RWPE2 (cell line): ENCODE measurements around the gene TAF5L.

ENCODE experiments used
- ATAC-seq: fragments of 200-7000 bp; cut with Tn5 transposase; 3 replicates; pipeline ENCODE4 v1.9.1; 2021; ENCODE audit warnings: low read depth
- DNase-seq: peaks from one replicate; pipeline ENCODE4 v3.0.0-alpha.2; 2020; ENCODE audit warnings: low spot score
- H3K27ac ChIP-seq: fragments of 450-650 bp; 2 replicates; pipeline ENCODE4 v1.5.1; 2017; ENCODE audit warnings: mild to moderate bottlenecking; ENCODE audit not compliant: poor library complexity, severe bottlenecking
- H3K27me3 ChIP-seq: fragments of 250-450 bp; sonication (Bioruptor Pico); 2 replicates; pipeline ENCODE4 v1.5.1; 2021; ENCODE audit warnings: mild to moderate bottlenecking, moderate library complexity; ENCODE audit not compliant: insufficient read depth, poor library complexity, severe bottlenecking
- H3K36me3 ChIP-seq: fragments of 250-450 bp; sonication (Bioruptor Pico); 2 replicates; pipeline ENCODE4 v1.5.1; 2020; ENCODE audit warnings: low read depth, mild to moderate bottlenecking, moderate library complexity
- H3K4me1 ChIP-seq: fragments of 250-450 bp; sonication (Bioruptor Pico); 2 replicates; pipeline ENCODE4 v1.5.1; 2021; ENCODE audit warnings: mild to moderate bottlenecking, moderate library complexity; ENCODE audit not compliant: insufficient read depth, poor library complexity, severe bottlenecking
- H3K4me3 ChIP-seq: fragments of 250-450 bp; sonication (Bioruptor Pico); 2 replicates; pipeline ENCODE4 v1.5.1; 2021; ENCODE audit warnings: mild to moderate bottlenecking, moderate library complexity; ENCODE audit not compliant: severe bottlenecking
- H3K9me3 ChIP-seq: fragments of 250-450 bp; sonication (Bioruptor Pico); 2 replicates; pipeline ENCODE4 v1.5.1; 2021; ENCODE audit warnings: mild to moderate bottlenecking, moderate library complexity; ENCODE audit not compliant: severe bottlenecking
- TF ChIP-seq, protein P1 (sequence below): fragments of 450-650 bp; IDR thresholded peaks from one replicate; pipeline ENCODE4 v1.5.1; 2017; ENCODE audit warnings: mild to moderate bottlenecking, moderate library complexity; ENCODE audit not compliant: poor library complexity, severe bottlenecking

Gene TAF5L

DNA sequence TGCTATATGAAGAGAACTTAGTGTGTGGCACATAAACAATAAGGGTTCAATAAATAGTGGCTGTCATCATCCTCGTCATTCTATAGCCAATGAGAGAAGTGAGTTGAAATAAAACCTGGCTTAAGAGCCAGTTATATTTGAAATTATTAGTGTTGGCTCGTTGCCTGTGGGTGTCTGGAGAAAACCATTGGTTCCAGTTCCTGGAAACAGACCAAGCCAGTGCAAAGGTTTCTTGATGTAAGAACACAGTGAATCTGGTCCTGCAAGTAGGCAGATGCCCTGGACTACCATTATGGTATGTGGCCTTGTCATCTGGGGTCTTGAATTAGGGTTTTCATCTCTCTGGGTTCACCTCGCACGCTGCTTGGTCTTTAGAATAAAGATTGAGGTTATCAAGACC, 43.4 kb upstream of the TAF5L start:
- no peak for ATAC-seq
- Histone ChIP-seq H3K27me3 (no peaks in the 10 kb centered on the region), H3K9me3 (no peaks in the 10 kb centered on the region), H3K4me3 (no peak overlapping the region), H3K4me1 (no peaks in the 10 kb centered on the region), H3K36me3 (no peaks in the 10 kb centered on the region), H3K27ac (no peak overlapping the region)
- DNase-seq: no peak
- TF ChIP-seq, protein P1, sequence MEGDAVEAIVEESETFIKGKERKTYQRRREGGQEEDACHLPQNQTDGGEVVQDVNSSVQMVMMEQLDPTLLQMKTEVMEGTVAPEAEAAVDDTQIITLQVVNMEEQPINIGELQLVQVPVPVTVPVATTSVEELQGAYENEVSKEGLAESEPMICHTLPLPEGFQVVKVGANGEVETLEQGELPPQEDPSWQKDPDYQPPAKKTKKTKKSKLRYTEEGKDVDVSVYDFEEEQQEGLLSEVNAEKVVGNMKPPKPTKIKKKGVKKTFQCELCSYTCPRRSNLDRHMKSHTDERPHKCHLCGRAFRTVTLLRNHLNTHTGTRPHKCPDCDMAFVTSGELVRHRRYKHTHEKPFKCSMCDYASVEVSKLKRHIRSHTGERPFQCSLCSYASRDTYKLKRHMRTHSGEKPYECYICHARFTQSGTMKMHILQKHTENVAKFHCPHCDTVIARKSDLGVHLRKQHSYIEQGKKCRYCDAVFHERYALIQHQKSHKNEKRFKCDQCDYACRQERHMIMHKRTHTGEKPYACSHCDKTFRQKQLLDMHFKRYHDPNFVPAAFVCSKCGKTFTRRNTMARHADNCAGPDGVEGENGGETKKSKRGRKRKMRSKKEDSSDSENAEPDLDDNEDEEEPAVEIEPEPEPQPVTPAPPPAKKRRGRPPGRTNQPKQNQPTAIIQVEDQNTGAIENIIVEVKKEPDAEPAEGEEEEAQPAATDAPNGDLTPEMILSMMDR: no peak

DNA sequence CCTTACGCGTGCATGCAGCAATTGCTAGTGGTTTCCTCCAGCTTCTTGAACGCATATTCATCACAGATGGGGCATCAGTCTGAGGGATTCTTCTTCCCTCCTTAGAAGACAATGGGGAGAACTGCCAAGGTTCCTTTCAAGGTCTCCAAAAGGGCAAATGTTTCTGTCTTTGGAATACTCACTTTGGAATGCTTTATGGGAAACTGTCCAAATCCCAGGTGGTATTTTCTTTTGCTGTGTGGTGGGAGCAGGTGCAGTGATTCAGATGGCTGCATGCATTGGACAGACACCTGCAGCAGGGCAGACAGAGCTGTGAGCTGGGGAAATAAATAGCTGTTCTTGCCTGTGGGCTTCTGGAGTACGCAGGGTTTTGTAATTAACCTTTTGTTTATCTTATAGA, 40.7 kb upstream of the TAF5L start:
- H3K27me3 ChIP-seq: no peaks in the 10 kb centered on the region
- H3K9me3 ChIP-seq: no peaks in the 10 kb centered on the region
- peaks cover 5% of the 10 kb centered on the region for H3K4me1 ChIP-seq
- H3K27ac ChIP-seq: no peak overlapping the region
- no peaks in the 10 kb centered on the region for H3K36me3 ChIP-seq
- H3K4me3 ChIP-seq: no peak overlapping the region
- TF ChIP-seq, protein P1: no peak
- no peak for DNase-seq
- ATAC-seq: no peak

DNA sequence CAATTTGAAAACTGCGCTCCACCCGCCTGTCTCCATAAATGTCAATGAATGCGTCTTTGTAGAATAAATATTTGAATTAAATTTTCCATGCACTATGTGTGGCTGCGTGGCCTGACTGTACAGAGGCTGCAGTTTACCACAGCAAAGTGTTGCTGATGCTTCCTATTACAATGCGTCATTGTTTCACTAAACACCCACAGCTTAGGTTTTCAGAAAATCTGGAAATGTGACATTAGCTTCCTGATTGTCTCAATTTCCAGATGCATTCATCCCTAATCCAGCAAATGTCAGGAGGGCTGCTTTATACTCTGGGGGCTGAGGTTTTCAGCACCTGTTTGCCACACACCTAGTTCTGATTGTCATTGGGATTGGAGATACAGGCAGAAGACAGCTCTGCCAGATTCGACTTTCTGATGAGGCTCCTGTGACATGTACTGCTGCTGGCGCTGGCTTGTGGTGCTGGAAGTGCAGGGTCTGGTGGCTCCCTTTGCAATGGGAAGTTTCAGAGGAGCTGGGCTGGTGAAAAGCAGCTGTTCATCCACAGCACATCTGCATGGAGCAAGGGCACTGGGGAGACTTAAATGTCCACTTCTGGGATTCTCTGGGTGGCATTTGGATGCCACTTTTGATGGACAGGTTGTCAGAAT, 40.1 kb upstream of the TAF5L start:
- ATAC-seq: no peak
- TF ChIP-seq, protein P1: no peak
- Histone ChIP-seq H3K36me3 (no peaks in the 10 kb centered on the region), H3K27me3 (no peaks in the 10 kb centered on the region), H3K4me3 (no peak overlapping the region), H3K9me3 (no peaks in the 10 kb centered on the region), H3K4me1 (peaks cover 5% of the 10 kb centered on the region), H3K27ac (no peak overlapping the region)
- DNase-seq: no peak

DNA sequence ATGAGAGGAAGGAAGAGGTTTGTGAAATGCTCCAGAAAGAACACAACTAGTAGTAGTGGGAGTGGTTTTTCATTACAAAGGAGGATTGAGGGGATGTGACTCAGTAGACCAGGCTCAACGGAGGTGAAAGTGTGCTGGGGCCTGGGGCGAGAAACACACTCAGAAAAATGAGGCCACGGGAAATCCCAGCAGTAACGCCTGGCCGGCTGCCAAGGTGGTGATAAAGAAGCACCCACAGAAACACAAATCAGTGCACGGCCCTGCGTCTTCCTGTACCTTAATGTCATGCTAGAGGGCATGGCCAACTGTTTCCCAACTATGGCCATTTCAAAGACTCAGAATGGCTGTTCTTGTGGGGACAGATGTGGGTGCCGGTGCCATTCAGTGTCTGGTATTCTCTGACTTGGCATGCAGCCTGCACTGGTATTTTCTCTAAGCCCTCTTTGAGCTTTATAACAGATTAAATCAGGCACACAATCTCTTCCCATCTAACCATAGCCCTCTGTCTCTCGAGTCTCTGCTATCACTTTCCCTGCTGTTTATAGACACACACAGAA, 38.3 kb upstream of the TAF5L start:
- no peaks in the 10 kb centered on the region for H3K9me3 ChIP-seq
- no peaks in the 10 kb centered on the region for H3K36me3 ChIP-seq
- no peak overlapping the region for H3K27ac ChIP-seq
- TF ChIP-seq, protein P1: no peak
- peaks cover 5% of the 10 kb centered on the region for H3K4me1 ChIP-seq
- H3K27me3 ChIP-seq: no peaks in the 10 kb centered on the region
- ATAC-seq: peak; percentile 66
- no peak overlapping the region for H3K4me3 ChIP-seq
- peak; percentile 45 for DNase-seq

DNA sequence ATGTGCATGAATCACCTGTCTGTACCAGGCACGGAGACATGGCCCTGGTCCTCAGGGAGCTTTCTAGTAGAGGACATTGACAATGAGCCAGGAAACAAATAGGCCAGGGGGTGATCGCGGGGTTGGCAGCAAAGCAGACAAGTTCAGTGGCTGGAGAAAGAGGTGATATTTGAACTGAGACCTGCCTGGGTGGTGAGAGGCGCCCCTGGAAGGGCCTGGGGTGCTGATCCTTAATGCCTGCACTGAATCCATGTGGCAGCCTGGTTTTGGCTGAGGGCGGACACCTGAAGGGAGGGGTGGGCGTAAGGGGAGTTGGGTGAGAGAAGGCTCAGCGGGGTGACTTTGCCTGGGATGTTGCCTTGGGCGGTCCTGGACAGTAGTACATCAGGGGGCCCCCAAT, 36.0 kb upstream of the TAF5L start:
- H3K4me3 ChIP-seq: no peak overlapping the region
- no peaks in the 10 kb centered on the region for H3K27me3 ChIP-seq
- TF ChIP-seq, protein P1: no peak
- peaks cover 5% of the 10 kb centered on the region for H3K4me1 ChIP-seq
- H3K9me3 ChIP-seq: no peaks in the 10 kb centered on the region
- no peak overlapping the region for H3K27ac ChIP-seq
- no peaks in the 10 kb centered on the region; the same call in 1 of the 2 replicates for H3K36me3 ChIP-seq
- ATAC-seq: no peak
- DNase-seq: no peak
